HG03108 (cell line): Measurements from ENCODE around the gene CACNA2D3.
"Not testable (repeated sequence)": the region's sequence is repeated elsewhere in the genome, so short reads cannot be mapped to it uniquely, and the experiment has no call there.

Source experiments
- ATAC-seq: cut with Tn5 transposase; IDR thresholded peaks from one replicate; pipeline ENCODE4 v1.9.1; 2021; ENCODE audit warnings: moderate library complexity; ENCODE audit not compliant: unreplicated experiment

The CACNA2D3 gene

DNA sequence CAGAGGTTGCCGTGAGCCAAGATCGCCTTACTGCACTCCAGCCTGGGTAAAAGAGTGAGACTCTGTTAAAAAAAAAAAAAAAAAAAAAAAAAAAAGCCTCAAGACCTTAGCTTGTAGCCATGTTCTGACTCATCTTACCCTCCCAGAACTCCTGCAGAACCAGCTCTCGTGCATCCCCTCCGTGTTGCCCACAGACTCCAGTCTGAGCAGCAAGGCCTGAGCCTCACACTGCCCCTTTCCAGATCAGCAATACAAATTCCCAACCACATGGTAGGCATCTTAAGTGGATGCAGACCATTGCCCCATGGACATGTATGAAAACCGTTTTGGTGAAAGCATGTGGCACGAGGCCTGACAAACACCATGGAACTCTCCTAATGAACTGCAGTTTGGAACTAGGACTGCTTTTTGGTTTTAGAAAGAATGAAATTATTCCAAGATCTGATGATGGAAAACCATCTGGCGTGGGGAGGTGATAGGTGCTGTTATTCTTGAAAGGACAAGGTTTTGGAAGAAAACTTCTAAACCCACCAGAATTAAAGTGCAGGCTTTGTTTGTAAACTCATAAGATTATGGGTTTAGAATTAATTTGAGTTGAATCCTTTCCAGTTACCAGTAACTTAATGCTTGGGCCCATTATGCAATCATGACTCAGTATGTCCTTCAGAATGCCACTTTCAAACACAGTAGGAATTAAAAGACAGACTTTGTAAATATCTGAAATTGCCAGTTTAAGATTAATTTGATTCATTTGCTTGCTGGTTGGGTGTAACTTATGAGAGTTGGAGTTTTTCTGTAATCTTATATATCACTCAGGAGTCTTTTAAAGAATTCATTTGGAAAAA is 969.3 kb downstream of the CACNA2D3 start:
- no peak for ATAC-seq

DNA sequence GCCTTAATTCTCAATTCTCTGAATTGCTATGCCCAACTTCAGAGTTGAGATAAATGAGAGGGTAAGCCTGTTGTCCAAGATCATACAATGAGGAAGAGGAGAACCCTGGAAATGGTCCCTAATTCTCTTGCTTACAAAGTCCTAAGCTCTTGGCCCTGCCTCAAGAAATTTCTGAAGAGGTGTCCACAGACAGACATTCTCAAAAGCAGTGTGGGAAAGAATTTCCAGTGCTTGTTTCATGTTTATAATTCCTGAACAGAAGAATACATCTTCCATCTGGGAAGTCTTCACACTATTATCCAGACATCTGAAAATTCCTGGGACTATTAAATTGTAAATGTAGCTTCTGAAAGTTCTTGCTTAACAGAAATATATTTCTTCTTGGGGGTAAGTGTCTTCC is 972.3 kb downstream of the CACNA2D3 start:
- ATAC-seq, result no peak

DNA sequence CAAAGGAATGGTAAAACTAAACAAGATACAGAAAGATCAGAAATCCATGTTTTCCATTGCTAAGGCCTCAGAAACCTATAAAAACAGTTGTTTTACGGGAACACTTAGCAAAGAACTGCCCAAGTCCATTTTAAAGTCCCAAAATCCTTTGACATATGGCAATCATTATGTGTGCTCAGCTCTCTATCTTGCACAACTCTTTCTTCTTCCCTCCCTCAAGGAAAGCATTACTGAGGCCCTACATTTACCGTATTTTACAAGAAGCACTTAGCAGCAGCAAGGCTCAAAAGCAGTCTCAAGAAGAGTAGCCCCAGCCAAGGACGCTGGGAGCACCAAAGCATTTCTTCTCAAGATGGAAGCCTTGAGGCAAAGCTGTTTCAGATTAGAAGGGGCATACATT is 975.1 kb downstream of the CACNA2D3 start:
- no peak for ATAC-seq

DNA sequence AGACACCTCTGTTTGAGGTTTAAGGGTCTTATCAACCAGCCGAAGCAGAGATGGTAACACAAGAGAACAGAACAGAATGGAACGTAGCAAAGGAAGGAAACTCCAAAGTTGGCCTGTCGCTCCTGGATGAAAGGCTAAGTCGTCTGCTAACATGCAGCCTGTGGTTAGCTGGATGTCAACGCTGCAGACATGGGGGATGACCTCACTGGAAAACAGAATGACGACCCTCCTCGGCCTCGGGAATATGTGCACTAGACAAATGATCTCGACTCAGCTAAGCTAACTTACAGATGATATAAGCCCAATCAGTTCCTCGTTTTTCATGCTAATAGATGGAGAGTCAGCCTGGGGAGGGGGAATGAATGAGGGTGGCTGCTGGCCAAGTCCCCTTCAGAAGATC is 983.3 kb downstream of the CACNA2D3 start:
- no peak for ATAC-seq

DNA sequence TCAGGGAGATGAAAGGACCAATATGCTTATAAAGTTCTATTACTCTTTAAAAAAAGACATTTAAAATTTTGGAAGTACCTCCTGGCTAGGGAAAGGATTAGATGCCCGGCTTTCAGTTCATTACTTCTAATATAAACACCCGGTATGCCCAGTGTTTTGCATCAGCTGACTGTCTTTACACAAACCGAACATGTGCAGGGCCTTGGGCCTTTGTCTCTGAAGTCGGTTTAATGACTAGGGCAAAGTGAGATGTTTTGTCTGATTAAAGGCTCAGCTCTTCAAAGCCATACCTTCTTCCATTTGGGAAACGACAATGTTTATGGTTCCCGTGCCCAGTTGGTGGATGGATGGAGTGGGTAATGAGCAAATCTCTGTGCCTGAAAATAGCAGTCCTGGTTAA is 984.8 kb downstream of the CACNA2D3 start:
- no peak for ATAC-seq

DNA sequence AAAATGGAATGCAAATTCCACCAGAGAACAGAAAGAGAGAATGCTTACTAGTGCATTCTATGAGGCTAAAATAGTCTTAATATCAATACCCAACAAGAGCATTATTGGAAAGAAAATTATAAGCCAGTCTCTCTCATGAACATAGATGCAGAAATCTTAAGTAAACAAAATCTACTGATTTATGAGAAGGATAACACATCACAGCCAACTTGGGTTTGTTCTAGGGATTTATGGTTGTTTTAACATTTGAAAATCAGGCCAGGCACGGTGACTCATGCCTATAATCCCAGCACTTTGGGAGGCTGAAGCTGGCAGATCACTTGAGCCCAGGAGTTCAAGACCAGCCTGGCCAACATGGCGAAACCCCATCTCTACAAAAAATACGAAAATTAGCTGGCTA is 989.6 kb downstream of the CACNA2D3 start:
- not testable (repeated sequence) for ATAC-seq

DNA sequence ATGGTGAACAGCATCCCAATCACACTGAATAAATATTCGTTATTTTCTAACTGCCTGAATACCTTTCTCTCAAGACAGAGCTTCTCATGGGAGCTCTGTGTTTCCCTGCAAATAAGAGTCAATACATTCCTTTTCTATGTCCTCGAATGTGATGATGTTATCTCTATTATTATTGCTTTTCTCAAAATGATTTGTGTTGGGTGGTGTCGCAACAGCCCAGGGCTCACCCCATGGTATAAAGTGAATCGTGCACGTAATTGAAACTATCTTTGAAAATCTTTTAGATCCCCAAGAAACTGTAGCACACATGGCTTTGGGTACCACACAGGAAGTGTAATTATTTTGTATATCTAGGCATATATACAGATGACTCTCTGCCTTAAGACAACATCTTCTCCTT is 996.1 kb downstream of the CACNA2D3 start:
- ATAC-seq, result no peak

DNA sequence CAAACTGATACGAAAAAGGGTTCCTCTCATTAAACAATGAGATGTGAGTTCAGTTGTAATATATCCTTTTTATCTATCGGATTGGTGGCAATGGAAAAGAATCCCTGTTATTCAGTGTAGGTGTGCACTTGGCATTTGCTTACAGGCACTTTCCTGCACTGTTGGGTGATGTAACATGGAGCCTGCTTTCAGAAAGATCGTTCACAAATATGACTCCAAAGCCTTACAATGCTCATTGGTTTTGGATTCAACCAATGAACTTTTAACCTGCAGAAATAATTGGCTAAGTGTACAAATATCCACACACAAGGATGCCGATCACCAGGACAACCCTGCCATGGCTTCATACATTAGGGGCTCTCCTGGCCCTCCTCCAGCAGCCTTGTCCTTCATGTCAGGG is 996.9 kb downstream of the CACNA2D3 start:
- ATAC-seq, result no peak

DNA sequence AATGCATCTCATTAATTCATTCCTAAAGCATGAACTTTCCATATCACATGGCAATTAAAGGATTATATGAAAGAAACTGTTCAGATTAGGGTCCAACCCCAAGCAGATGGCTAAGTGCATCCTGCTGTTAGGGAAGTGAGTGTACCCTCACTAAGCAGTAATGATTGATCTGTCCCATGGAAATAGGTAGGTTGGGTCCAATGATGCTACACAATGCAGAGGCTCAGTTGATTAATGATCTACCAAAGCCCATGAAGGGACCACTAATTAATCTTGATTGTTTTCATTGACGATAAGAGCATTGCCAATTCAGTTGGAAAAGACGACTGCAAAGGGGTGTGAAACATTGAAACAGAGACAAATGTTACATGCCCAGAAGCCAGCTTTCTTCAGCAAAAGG is 1000.0 kb downstream of the CACNA2D3 start:
- ATAC-seq, result no peak
